Heart left ventricle (tissue), 16 donors: ENCODE results near the gene MINDY2. TPM values are rescaled to one million over a fixed set of nuclear protein-coding genes. Genes with fewer than 3 reads are reported as not detected.

Source experiments
- ATAC-seq, 4 donors: fragments of 200-7000 bp; cut with Tn5 transposase; one replicate each; pipeline ENCODE4 v1.9.1; 2020 to 2022; ENCODE audit warnings: moderate library complexity in 4 of 4, mild to moderate bottlenecking in 3 of 4, moderate number of reproducible peaks in 1 of 4
- DNase-seq, 5 donors: peaks; one replicate each; pipeline ENCODE4 v3.0.0-alpha.2; 2020
- H3K27ac ChIP-seq, 12 donors: fragments of 200-600 bp; sonication (generic) in 4 of 12; one replicate each; pipeline versions ENCODE4 v1.5.0 to v1.8.0; 2016 to 2022; ENCODE audit warnings: mild to moderate bottlenecking in 2 of 12
- H3K27me3 ChIP-seq, 9 donors: fragments of 200-600 bp; sonication (generic) in 2 of 9; one replicate each; pipeline versions ENCODE4 v1.5.1 to v1.8.0; 2016 to 2022; ENCODE audit warnings: mild to moderate bottlenecking in 3 of 9
- H3K36me3 ChIP-seq, 9 donors: fragments of 200-600 bp; sonication (generic) in 2 of 9; one replicate each; pipeline versions ENCODE4 v1.5.0 to v1.8.0; 2018 to 2022; ENCODE audit warnings: mild to moderate bottlenecking in 2 of 9
- H3K4me1 ChIP-seq, 12 donors: fragments of 200-600 bp; sonication (generic) in 4 of 12; one replicate each; pipeline versions ENCODE4 v1.5.0 to v1.8.0; 2016 to 2022; ENCODE audit warnings: mild to moderate bottlenecking in 3 of 12
- H3K4me3 ChIP-seq, 12 donors: fragments of 200-600 bp; sonication (generic) in 4 of 12; one replicate each; pipeline versions ENCODE4 v1.5.0 to v1.8.0; 2017 to 2022; ENCODE audit warnings: mild to moderate bottlenecking in 9 of 12, moderate library complexity in 4 of 12
- H3K9me3 ChIP-seq, 12 donors: fragments of 200-600 bp; sonication (generic) in 4 of 12; one replicate each; pipeline versions ENCODE4 v1.5.0 to v1.8.0; 2016 to 2022; ENCODE audit warnings: mild to moderate bottlenecking in 1 of 12
- POLR2A ChIP-seq, 2 donors: fragments of 450-650 bp; IDR thresholded peaks; one replicate each; pipeline ENCODE4 v1.6.1; 2017; ENCODE audit warnings: antibody characterized with exemption in 2 of 2, mild to moderate bottlenecking in 2 of 2, moderate library complexity in 2 of 2
- WGBS, 4 donors: extraction: QIAGEN DNeasy Blood & Tissue Kit in 2 of 4; methylation state at CpG; one replicate each; pipeline versions ENCODE4 v1.1.5 to v1.1.7; 2013 to 2018; 5-methylcytosine and 5-hydroxymethylcytosine counted together
- intact Hi-C, 10 donors: fragments of 100-400 bp; cut with DNase I; formaldehyde crosslinking; loops; one replicate each; pipeline versions ENCODE4 v1.11.1 to v1.14.2; 2022
- polyA plus RNA-seq, 2 donors: library from polyadenylated mRNA; stranded (reverse); fragments of 200-250 nt; gene quantifications; one replicate each; pipeline ENCODE4 v1.2.3, GENCODE V29; 2013
- total RNA-seq, 9 donors: library from RNA; depleted of rRNA in 2 of 9; stranded (reverse); fragments of >200 nt in 2 of 9; fragmentation: NEBNext Ultra II Directional in 3 of 9; extraction: Animal tissue kit (Norgen Biotek cat#: 25700) in 3 of 9; gene quantifications; one replicate each; pipeline versions ENCODE4 v1.1.0 to v1.2.4, GENCODE V29; 2016 to 2023
- TF ChIP-seq, protein P1 (sequence below), 12 donors: fragments of 200-600 bp; sonication (generic) in 4 of 12; IDR thresholded peaks; one replicate each; pipeline versions ENCODE4 v1.5.0 to v1.8.0; 2018 to 2022; ENCODE audit warnings: antibody characterized with exemption in 12 of 12, mild to moderate bottlenecking in 5 of 12
- donor health status: ischemic (EF 13 %, LVEDD 7.1; RV severe dilation, severe dysfunction).
- donor health status: healthy with polysubstance abuse.
- donor health status: DM: no; HTN: yes; CAD: no.
- donor health status: DM: no; HTN: no; CAD: no.
- donor health status: ischemic (EF 25% LVEDD 6.9; RV normal size, moderate dysfunction).
- donor health status: ischemic (EF 25% LVEDD 5.7; RV mildly dilated, moderate dysfunction).
- donor health status: healthy.
- donor health status: DM: yes; HTN: yes; CAD: no.
- donor health status: ischemic (EF 35%, LVEDD 5.7; RV mildly dilated, moderate dysfunction).
- donor health status: nonischemic (EF 11% LVEDD 7.7; RV severe dilation, severe dysfunction).
- donor health status: DM: yes; HTN: yes; CAD: no.
- donor health status: PGD.
- donor health status: ischemic (EF 29% LVEDD 5.4; RV normal size, mild dysfunction).
- donor health status: nonischemic (EF 23%, LVEDD 6.1; RV moderate dilation, normal function).

Gene MINDY2
- total and polyA plus RNA-seq, 11 donors = 9.4 to 31.8 (median 25.3) TPM

DNA sequence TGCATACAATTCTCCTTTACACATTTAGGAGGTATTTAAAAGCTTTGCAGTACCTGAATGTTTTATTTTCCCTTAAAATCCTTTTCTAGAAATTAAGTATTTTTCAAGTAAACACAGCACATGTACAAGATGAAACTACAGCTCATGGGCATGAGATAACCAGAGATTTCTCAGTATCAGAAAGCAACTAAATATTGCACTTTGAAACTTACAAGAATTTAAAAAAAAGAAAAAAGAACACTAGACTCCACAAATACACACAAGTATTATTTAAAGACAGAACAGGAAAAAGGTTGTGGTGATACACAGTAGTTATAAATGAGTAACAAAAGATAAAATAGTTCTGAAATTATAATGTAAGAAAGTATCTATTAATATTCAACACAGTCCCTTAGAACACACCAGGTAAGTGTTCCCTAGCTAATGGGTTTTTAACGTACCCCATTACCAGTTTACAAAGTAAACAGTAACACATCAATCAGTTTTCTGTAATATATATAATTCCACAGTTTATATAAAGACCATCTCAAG is 127.1 kb downstream of the MINDY2 start:
- TF ChIP-seq, protein P1, sequence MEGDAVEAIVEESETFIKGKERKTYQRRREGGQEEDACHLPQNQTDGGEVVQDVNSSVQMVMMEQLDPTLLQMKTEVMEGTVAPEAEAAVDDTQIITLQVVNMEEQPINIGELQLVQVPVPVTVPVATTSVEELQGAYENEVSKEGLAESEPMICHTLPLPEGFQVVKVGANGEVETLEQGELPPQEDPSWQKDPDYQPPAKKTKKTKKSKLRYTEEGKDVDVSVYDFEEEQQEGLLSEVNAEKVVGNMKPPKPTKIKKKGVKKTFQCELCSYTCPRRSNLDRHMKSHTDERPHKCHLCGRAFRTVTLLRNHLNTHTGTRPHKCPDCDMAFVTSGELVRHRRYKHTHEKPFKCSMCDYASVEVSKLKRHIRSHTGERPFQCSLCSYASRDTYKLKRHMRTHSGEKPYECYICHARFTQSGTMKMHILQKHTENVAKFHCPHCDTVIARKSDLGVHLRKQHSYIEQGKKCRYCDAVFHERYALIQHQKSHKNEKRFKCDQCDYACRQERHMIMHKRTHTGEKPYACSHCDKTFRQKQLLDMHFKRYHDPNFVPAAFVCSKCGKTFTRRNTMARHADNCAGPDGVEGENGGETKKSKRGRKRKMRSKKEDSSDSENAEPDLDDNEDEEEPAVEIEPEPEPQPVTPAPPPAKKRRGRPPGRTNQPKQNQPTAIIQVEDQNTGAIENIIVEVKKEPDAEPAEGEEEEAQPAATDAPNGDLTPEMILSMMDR (IDR thresholded peaks at IDR 0.05) = no peak
- no peak for TF ChIP-seq POLR2A (IDR thresholded peaks at IDR 0.05)
- intact Hi-C loops = no loop called here
- Histone ChIP-seq H3K27me3 (no peaks in the 10 kb centered on the region), H3K9me3 (no peaks in the 10 kb centered on the region), H3K27ac (no peak overlapping the region), H3K36me3 (peaks cover 0 to 90% (median 77%) of the 10 kb centered on the region in 9 donors), H3K4me3 (no peak overlapping the region), H3K4me1 (peaks cover 0 to 8% (median 0%) of the 10 kb centered on the region in 12 donors)
- ATAC-seq (no peak), DNase-seq (no peak)
- 90 to 97% (median 92%) methylated on average over 1 of the region's 1 CpG for WGBS, 4 donors

DNA sequence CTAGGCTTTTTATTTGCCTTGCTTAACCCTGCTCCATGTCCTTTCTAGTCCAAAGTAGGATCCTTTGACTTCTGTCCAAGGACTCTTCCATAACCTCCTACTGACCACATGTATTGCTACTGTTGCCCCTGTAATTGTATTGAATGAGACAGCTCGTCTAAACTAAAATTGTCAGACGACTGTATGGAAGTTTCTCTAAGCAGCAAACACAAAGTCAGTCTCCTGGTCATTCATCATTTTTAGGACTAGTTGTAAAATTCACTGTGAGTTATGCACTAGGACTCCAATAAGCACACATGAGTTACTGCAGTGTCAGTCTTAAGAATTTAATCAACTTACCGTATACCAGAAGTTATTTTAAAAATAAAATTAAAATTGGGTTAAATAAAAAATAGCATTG is 129.5 kb downstream of the MINDY2 start:
- no peak overlapping the region for H3K4me3 ChIP-seq
- no peak for DNase-seq
- intact Hi-C loops = no loop called here
- no peak overlapping the region for H3K27ac ChIP-seq
- no peak for ATAC-seq
- no peaks in the 10 kb centered on the region for H3K27me3 ChIP-seq
- TF ChIP-seq POLR2A (IDR thresholded peaks at IDR 0.05) = no peak
- TF ChIP-seq, protein P1 (IDR thresholded peaks at IDR 0.05) = no peak
- 79 to 87% (median 81%) methylated on average over 3 of the region's 3 CpGs for WGBS, 4 donors
- no peaks in the 10 kb centered on the region for H3K9me3 ChIP-seq
- peaks cover 0 to 85% (median 66%) of the 10 kb centered on the region in 9 donors for H3K36me3 ChIP-seq
- peaks cover 0 to 8% (median 0%) of the 10 kb centered on the region in 12 donors for H3K4me1 ChIP-seq

DNA sequence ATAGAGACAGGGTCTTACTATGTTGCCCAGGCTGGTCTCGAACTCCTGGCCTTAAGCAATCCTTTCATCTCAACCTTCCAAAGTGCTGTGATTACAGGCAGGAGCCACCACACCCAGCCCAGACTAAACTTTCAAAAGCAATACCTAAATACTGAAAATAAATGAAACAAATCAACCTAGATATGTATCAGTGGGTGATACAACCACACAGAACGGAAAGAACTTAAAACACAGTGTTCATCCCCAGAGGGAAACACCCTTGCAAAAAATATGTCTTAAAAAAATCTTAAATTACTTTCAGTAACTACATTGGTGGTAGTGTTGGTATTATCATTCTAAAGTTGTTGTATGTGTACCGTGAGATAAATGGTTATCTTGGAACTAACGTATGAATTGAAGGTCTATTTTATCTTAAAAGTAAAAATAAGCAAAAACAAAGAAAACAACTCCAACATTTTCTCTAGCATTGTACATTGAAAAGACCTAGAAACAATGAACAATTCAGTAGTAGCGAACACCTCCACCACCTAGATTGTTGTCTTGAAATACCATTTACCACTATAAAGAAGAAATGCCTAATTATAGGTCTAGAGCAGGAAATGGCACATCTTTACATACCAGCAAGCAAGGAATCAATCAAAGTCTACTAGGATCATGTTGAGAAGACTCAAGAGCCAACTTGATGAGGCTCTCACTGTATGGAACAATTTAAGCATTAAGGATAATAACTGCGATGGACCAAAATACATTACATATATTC is 137.6 kb downstream of the MINDY2 start:
- no peaks in the 10 kb centered on the region for H3K9me3 ChIP-seq

DNA sequence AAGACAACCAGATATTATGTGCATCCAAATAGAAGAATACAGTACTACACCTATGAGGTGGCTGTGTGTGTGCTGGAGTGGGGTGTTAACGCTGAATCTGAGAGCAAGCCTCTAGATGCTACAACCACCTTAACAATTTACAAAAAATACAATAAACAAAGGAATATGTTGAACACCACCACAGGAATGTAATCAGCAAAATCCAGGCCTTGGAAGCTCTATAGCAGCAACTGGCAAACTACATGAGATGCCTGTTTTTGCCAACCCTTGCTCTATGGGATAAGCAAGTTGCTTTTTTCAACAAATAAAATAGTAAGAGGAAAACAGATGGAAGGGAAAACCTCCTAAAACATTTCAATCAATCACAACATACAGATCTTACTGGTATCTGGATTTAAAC is 138.5 kb downstream of the MINDY2 start:
- no peak overlapping the region for H3K4me3 ChIP-seq
- DNase-seq (no peak), ATAC-seq (no peak)
- no peak overlapping the region for H3K27ac ChIP-seq
- peaks cover 0 to 91% (median 72%) of the 10 kb centered on the region in 9 donors for H3K36me3 ChIP-seq
- 90 to 97% (median 94%) methylated on average over 1 of the region's 1 CpG for WGBS, 4 donors
- H3K9me3 ChIP-seq = no peaks in the 10 kb centered on the region
- peaks cover 0 to 15% (median 2%) of the 10 kb centered on the region in 12 donors for H3K4me1 ChIP-seq
- no peaks in the 10 kb centered on the region for H3K27me3 ChIP-seq
- intact Hi-C loops = no loop called here
- no peak for TF ChIP-seq POLR2A (IDR thresholded peaks at IDR 0.05)
- TF ChIP-seq, protein P1 (IDR thresholded peaks at IDR 0.05) = no peak

More for the DNA sequence above, 137.6 kb downstream of the MINDY2 start:
- WGBS, 4 donors = 88 to 93% (median 91%) methylated on average over 6 of the region's 6 CpGs
- no peak overlapping the region for H3K4me3 ChIP-seq
- intact Hi-C loops = no loop called here
- no peak for TF ChIP-seq POLR2A (IDR thresholded peaks at IDR 0.05)
- TF ChIP-seq, protein P1 (IDR thresholded peaks at IDR 0.05) = no peak
- DNase-seq = no peak
- H3K4me1 ChIP-seq = peaks cover 0 to 15% (median 2%) of the 10 kb centered on the region in 12 donors
- H3K27me3 ChIP-seq = no peaks in the 10 kb centered on the region
- no peak for ATAC-seq
- H3K36me3 ChIP-seq = peaks cover 0 to 88% (median 66%) of the 10 kb centered on the region in 9 donors
- no peak overlapping the region for H3K27ac ChIP-seq
